Neutrophil (primary cell): Measurements from ENCODE around the gene ITM2C.

ENCODE experiments used
- H3K27ac ChIP-seq: fragments of 200-600 bp; sonication (generic); 2 replicates; pipeline ENCODE4 v1.5.1; 2016; ENCODE audit warnings: mild to moderate bottlenecking, moderate library complexity
- H3K27me3 ChIP-seq: fragments of 200-600 bp; sonication (generic); 2 replicates; pipeline ENCODE4 v1.6.0; 2016; ENCODE audit warnings: mild to moderate bottlenecking
- H3K36me3 ChIP-seq: fragments of 200-600 bp; sonication (generic); 2 replicates; pipeline ENCODE4 v1.5.1; 2017
- H3K4me1 ChIP-seq, 2 experiments: fragments of 200-600 bp in 1 of 2; sonication (generic) in 1 of 2; 1 replicate in 1 of 2; 2 replicates in 1 of 2; pipeline versions ENCODE4 v1.5.1 to v1.6.1; 2013 to 2016; ENCODE audit warnings: low read depth in 1 of 2, low read length in 1 of 2, mild to moderate bottlenecking in 1 of 2, moderate library complexity in 1 of 2; ENCODE audit not compliant: control insufficient read depth in 1 of 2, insufficient read depth in 1 of 2
- H3K4me3 ChIP-seq, 2 experiments: fragments of 200-600 bp in 1 of 2; sonication (generic) in 1 of 2; 1 replicate in 1 of 2; 2 replicates in 1 of 2; pipeline ENCODE4 v1.5.1; 2013 to 2016; ENCODE audit warnings: low read depth in 1 of 2, low read length in 1 of 2, mild to moderate bottlenecking in 1 of 2, moderate library complexity in 1 of 2
- H3K9me3 ChIP-seq: fragments of 200-600 bp; sonication (generic); 2 replicates; pipeline ENCODE4 v1.5.1; 2016
- CTCF ChIP-seq: fragments of 200-600 bp; sonication (generic); IDR thresholded peaks from 2 replicates; pipeline ENCODE4 v1.5.1; 2016; ENCODE audit warnings: antibody characterized with exemption

The ITM2C gene

GRCh38 chr2:230842473-230842872, 22.3 kb upstream of the ITM2C start:
- Histone ChIP-seq H3K4me1 (peaks cover 0 to 4% of the 10 kb centered on the region in 2 experiments), H3K36me3 (no peaks in the 10 kb centered on the region), H3K4me3 (no peak overlapping the region), H3K27ac (no peak overlapping the region), H3K9me3 (no peaks in the 10 kb centered on the region), H3K27me3 (peaks cover under 1% of the 10 kb centered on the region)
- no peak for TF ChIP-seq CTCF

GRCh38 chr2:230843132-230843531, 21.6 kb upstream of the ITM2C start:
- H3K4me3 ChIP-seq, result no peak overlapping the region
- no peak for TF ChIP-seq CTCF
- no peaks in the 10 kb centered on the region for H3K9me3 ChIP-seq
- peaks cover 4 to 5% of the 10 kb centered on the region in 2 experiments for H3K4me1 ChIP-seq
- H3K36me3 ChIP-seq, result no peaks in the 10 kb centered on the region
- peaks cover 7% of the 10 kb centered on the region for H3K27me3 ChIP-seq
- no peak overlapping the region for H3K27ac ChIP-seq

- Histone ChIP-seq H3K36me3 (no peaks in the 10 kb centered on the region), H3K4me1 (peaks cover 0 to 5% of the 10 kb centered on the region in 2 experiments), H3K27me3 (peaks cover 16% of the 10 kb centered on the region), H3K27ac (no peak overlapping the region), H3K9me3 (no peaks in the 10 kb centered on the region), H3K4me3 (no peak overlapping the region)
- no peak for TF ChIP-seq CTCF
These were observed 18.4 kb upstream of the ITM2C start for GRCh38 chr2:230846360-230846759.

- Histone ChIP-seq H3K27me3 (peaks cover 30% of the 10 kb centered on the region), H3K4me3 (no peak overlapping the region), H3K4me1 (peaks cover 0 to 5% of the 10 kb centered on the region in 2 experiments), H3K27ac (no peak overlapping the region), H3K36me3 (no peaks in the 10 kb centered on the region), H3K9me3 (no peaks in the 10 kb centered on the region)
- peak; percentile 69 for TF ChIP-seq CTCF
These were observed 16.8 kb upstream of the ITM2C start for GRCh38 chr2:230847883-230848388.

GRCh38 chr2:230849633-230850357, 14.9 kb upstream of the ITM2C start:
- Histone ChIP-seq H3K27me3 (peaks cover 48% of the 10 kb centered on the region), H3K36me3 (no peaks in the 10 kb centered on the region), H3K4me1 (peaks cover 0 to 5% of the 10 kb centered on the region in 2 experiments), H3K27ac (no peak overlapping the region), H3K4me3 (no peak overlapping the region), H3K9me3 (no peaks in the 10 kb centered on the region)
- TF ChIP-seq CTCF, result peak; percentile 94
